Ascending aorta (tissue), 2 donors: ENCODE results near the gene MSL1. TPM values are rescaled to one million over a fixed set of nuclear protein-coding genes. Genes with fewer than 3 reads are reported as not detected.

Source experiments
- DNase-seq, 2 donors: peaks; one replicate each; pipeline ENCODE4 v3.0.0-alpha.2; 2019; ENCODE audit warnings: low spot score in 2 of 2
- H3K27ac ChIP-seq, 2 donors: fragments of 200-600 bp; sonication (generic); one replicate each; pipeline ENCODE4 v1.5.1; 2016 to 2017; ENCODE audit warnings: mild to moderate bottlenecking in 1 of 2
- H3K27me3 ChIP-seq: fragments of 200-600 bp; sonication (generic); one replicate; pipeline ENCODE4 v1.5.1; 2017
- H3K36me3 ChIP-seq, 2 donors: fragments of 200-600 bp; sonication (generic); one replicate each; pipeline ENCODE4 v1.5.1; 2016
- H3K4me1 ChIP-seq, 2 donors: fragments of 200-600 bp; sonication (generic); one replicate each; pipeline ENCODE4 v1.5.1; 2016 to 2017; ENCODE audit warnings: mild to moderate bottlenecking in 1 of 2
- H3K4me3 ChIP-seq, 2 donors: fragments of 200-600 bp; sonication (generic); one replicate each; pipeline ENCODE4 v1.5.1; 2016 to 2017; ENCODE audit warnings: mild to moderate bottlenecking in 1 of 2
- H3K9me3 ChIP-seq, 2 donors: fragments of 200-600 bp; sonication (generic); one replicate each; pipeline ENCODE4 v1.5.1; 2016
- intact Hi-C: fragments of 100-400 bp; cut with DNase I; formaldehyde crosslinking; loops from one replicate; pipeline ENCODE4 v1.15.1; 2023
- total RNA-seq: library from RNA; depleted of rRNA; stranded (reverse); fragments of >200 nt; gene quantifications from one replicate; pipeline ENCODE4 v1.1.0, GENCODE V29; 2016
- TF ChIP-seq, protein P1 (sequence below), 3 experiments: fragments of 200-600 bp in 2 of 3; fragments of 450-650 bp in 1 of 3; sonication (generic) in 2 of 3; IDR thresholded peaks; one replicate each; pipeline ENCODE4 v1.5.1; 2016 to 2019; ENCODE audit warnings: antibody characterized with exemption in 3 of 3, mild to moderate bottlenecking in 1 of 3, moderate library complexity in 1 of 3

The MSL1 gene, protein sequence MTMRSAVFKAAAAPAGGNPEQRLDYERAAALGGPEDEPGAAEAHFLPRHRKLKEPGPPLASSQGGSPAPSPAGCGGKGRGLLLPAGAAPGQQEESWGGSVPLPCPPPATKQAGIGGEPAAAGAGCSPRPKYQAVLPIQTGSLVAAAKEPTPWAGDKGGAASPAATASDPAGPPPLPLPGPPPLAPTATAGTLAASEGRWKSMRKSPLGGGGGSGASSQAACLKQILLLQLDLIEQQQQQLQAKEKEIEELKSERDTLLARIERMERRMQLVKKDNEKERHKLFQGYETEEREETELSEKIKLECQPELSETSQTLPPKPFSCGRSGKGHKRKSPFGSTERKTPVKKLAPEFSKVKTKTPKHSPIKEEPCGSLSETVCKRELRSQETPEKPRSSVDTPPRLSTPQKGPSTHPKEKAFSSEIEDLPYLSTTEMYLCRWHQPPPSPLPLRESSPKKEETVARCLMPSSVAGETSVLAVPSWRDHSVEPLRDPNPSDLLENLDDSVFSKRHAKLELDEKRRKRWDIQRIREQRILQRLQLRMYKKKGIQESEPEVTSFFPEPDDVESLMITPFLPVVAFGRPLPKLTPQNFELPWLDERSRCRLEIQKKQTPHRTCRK
- total RNA-seq = 82.5 TPM

DNA sequence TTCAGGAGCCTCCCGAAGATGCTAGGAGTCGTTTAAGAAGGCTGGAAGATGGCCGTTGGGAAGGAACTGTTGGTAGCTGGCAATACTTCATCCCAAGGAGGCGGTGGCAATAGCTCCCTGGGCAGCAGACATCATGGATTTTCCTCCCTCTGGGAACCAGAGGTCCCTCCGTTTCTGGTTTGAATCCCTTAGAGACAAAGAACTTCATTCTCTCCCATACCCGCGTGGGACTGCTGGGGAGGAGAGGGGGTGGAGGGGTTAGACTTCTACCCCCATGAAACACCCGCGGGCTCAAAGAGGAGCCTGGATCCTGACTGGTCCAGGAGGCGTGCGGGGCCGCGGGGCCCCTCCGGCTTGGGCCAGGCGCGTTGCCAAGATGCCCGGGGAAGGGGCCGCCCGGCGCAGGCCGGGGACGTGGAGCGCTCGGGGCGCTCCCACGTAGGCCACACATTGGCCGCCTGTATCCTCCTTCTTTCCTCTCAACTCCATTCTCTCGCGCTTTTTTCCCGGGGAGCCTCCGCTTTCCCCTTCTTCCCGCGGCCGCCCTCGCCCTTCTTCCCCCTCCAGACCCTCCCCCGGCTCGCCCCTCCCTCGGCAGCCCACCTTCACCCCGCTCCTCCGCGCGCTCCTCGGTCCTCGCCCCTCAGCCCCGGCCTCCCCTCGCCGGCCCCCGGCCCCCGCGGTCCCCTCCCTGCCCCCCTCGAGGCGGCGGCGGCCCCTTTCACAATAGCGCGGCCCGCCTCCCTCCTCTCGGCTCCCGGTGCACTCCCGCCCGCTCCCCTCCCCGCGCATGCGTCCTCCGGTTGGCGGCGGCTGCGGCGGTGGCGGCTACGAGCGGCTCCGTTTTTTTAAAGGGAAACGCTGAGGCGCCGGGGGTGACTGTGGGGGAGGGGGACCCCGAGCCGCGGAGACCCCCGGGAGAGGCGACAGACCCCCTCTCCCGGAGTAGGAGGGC lies at the start of gene MSL1:
MSL1 (plus strand) TSS at position 791 of the 955 bp plus-strand sequence. CDS start 642 bp downstream, outside the sequence.
- TF ChIP-seq, protein P1, sequence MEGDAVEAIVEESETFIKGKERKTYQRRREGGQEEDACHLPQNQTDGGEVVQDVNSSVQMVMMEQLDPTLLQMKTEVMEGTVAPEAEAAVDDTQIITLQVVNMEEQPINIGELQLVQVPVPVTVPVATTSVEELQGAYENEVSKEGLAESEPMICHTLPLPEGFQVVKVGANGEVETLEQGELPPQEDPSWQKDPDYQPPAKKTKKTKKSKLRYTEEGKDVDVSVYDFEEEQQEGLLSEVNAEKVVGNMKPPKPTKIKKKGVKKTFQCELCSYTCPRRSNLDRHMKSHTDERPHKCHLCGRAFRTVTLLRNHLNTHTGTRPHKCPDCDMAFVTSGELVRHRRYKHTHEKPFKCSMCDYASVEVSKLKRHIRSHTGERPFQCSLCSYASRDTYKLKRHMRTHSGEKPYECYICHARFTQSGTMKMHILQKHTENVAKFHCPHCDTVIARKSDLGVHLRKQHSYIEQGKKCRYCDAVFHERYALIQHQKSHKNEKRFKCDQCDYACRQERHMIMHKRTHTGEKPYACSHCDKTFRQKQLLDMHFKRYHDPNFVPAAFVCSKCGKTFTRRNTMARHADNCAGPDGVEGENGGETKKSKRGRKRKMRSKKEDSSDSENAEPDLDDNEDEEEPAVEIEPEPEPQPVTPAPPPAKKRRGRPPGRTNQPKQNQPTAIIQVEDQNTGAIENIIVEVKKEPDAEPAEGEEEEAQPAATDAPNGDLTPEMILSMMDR (IDR thresholded peaks at IDR 0.05) = no peak
- intact Hi-C loops = loop anchor here (1.0 kb wide), 1 partner anchor 8 kb away; no protein-coding TSS in a partner anchor
- no peaks in the 10 kb centered on the region for H3K9me3 ChIP-seq
- peak within 1 kb of the TSS; percentile 95 to 99 for H3K27ac ChIP-seq
- no peaks in the 10 kb centered on the region for H3K27me3 ChIP-seq
- H3K4me1 ChIP-seq = peaks cover 0 to 12% of the 10 kb centered on the region in 2 donors
- H3K36me3 ChIP-seq = peaks cover 6% of the 10 kb centered on the region in 2 donors
- peak in 1 of 2 donors; percentile 93 for DNase-seq
- peak within 1 kb of the TSS; percentile 83 to 88 for H3K4me3 ChIP-seq

DNA sequence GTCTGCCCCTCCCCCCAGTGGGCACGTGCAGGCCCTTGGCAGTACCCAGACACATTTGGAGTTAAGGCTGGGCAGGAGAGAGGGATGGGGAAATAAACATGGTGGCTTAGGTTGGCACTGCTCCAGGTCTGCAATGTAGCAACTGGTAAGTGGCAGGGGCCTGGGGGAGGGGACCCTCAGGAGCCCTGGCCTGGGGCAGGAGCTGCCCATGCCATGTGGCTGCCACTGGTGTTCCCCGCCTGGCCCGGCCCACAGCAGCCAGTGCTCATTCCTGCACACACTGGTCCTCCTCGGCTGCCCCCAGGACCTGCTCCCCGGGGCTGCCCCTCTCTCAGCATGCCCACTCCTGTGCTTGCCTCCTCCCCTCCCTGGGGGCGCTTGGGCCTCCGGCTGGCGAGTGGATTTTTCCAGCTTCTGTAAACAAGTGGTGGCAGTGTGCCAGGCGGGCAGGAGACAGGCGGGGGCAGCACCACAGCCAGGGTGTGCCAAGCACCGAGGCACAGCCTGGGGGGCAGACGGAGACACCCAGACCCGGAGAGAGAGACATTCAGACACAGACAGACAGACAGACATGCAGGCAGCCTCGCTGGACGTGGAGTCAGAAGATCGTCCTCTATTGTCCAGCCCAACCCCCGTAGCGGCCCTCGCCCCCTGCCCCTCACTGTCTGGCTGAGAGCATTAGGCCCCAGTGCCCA lies 49.6 kb upstream of the MSL1 start:
- peak overlapping the region; percentile 91 for H3K27ac ChIP-seq
- peaks cover 56 to 92% of the 10 kb centered on the region in 2 donors for H3K4me1 ChIP-seq
- DNase-seq = peak in 1 of 2 donors; percentile 92
- peaks cover 7 to 10% of the 10 kb centered on the region in 2 donors for H3K36me3 ChIP-seq
- TF ChIP-seq, protein P1 (IDR thresholded peaks at IDR 0.05) = no peak
- no peaks in the 10 kb centered on the region for H3K9me3 ChIP-seq
- peak overlapping the region; percentile 37 to 51 for H3K4me3 ChIP-seq
- H3K27me3 ChIP-seq = no peaks in the 10 kb centered on the region
- intact Hi-C loops = no loop called here

DNA sequence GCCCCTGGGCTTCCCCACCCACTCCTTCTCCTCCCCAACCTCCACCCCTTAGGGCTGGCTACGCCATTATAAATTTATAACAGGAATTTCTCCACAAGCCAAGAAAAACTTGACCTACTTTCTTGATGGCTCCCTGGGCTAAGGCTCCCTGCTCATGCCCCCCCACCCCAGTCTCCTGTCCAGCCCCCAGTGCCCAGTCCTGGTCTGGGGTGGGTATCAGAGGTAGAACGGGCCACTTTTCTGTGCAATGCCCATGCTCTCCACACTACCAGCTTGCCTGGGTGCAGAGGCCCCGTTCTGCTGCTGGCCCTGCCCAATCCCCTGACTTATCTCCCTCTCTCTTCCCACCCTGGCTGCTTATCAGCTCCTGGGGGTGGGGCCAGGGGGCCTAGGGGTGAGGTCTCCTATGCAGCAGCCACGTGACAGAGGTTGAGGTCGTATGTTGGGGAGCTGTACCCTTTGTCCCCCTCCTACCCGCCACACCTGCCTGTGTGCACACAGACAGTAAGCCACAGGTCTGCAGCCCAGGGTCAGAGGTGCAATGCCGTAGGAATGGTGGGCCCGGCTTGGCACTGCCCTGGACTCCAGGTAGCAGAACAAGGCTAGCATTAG lies 48.9 kb upstream of the MSL1 start:
- Histone ChIP-seq H3K4me3 (peak overlapping the region; percentile 37 to 51), H3K36me3 (peaks cover 12 to 16% of the 10 kb centered on the region in 2 donors), H3K9me3 (no peaks in the 10 kb centered on the region), H3K27ac (peak overlapping the region; percentile 91), H3K4me1 (peaks cover 56 to 89% of the 10 kb centered on the region in 2 donors), H3K27me3 (no peaks in the 10 kb centered on the region)
- intact Hi-C loops = no loop called here
- TF ChIP-seq, protein P1 (IDR thresholded peaks at IDR 0.05) = no peak
- no peak for DNase-seq

DNA sequence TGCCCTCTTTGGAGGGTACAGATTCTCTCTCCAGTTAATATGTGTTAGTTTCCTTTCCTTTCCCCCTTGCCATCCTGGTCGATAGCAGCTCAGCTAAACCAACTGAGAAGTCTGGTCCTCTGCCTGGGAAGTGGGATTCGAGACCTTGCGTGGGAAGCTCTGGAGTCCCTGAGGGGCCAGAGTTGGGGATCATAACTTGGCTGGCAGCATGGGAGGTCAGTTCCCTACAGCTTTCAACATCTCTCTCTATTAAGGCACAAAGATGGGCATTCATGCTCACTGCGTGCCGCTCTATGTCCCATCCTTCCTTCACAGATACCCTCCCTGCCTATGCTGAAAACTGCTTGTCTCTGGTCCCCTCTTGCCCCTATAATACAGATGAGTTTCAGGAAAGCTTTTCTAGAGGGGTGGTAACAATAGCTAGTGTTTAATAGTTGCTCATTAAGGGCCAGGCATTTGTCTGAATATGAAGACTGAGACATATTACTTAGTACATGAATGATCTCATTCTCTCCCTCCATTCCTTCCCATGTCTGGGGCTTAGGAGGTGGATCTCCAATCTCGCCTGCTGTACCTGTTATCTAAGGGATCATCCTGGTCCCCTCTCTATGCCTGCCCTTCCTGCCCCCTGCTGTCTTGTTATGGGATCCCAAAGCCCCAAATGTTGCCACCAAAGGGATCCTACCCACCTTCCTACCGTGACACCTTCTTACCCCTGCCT lies 48.2 kb upstream of the MSL1 start:
- Histone ChIP-seq H3K4me1 (peaks cover 56 to 83% of the 10 kb centered on the region in 2 donors), H3K27ac (peak overlapping the region; percentile 91), H3K4me3 (peak overlapping the region in 1 of 2 donors; percentile 51), H3K27me3 (no peaks in the 10 kb centered on the region), H3K9me3 (no peaks in the 10 kb centered on the region), H3K36me3 (peaks cover 19 to 23% of the 10 kb centered on the region in 2 donors)
- TF ChIP-seq, protein P1 (IDR thresholded peaks at IDR 0.05) = no peak
- intact Hi-C loops = loop anchor here (2.0 kb wide), 1 partner anchor 37 kb away; no protein-coding TSS in a partner anchor
- no peak for DNase-seq
